ENCODE results near the gene RBM28. TPM values are rescaled to one million over a fixed set of nuclear protein-coding genes. Genes with fewer than 3 reads are reported as not detected.

Gene RBM28
- total and polyA plus RNA-seq, 2 donors from 2014 or later: 11.5 to 35.2 TPM

GRCh38 chr7:128321044-128321422, 22.7 kb downstream of the RBM28 start:
- no peak for TF ChIP-seq CTCF (IDR thresholded peaks at IDR 0.05; ENCODE audit: borderline replicate concordance, extremely low read depth, insufficient read depth)
- Histone ChIP-seq H3K36me3 (ENCODE audit: control insufficient read depth in 2 of 3, insufficient read depth in 3 of 3, low read length in 3 of 3) (peaks cover 10 to 67% (median 48%) of the 10 kb centered on the region in 3 donors), H3K27me3 (ENCODE audit: control insufficient read depth, insufficient read depth, low read length) (no peaks in the 10 kb centered on the region), H3K9ac (ENCODE audit: low read length in 3 of 3) (no peak overlapping the region), H3K4me3 (ENCODE audit: low read length in 3 of 3) (no peak overlapping the region), H3K9me3 (ENCODE audit: control insufficient read depth in 2 of 3, insufficient read depth in 1 of 3, low read length in 3 of 3) (no peaks in the 10 kb centered on the region), H3K4me1 (ENCODE audit: control insufficient read depth in 2 of 3, insufficient read depth in 2 of 3, low read depth in 1 of 3, low read length in 3 of 3) (no peaks in the 10 kb centered on the region), H3K27ac (ENCODE audit: low read depth in 2 of 2, low read length in 2 of 2) (no peak overlapping the region)
- intact Hi-C loops (cut with DNase I): no loop called here
- DNase-seq (no peak), FAIRE-seq (no peak)

GRCh38 chr7:128318691-128319090, 25.0 kb downstream of the RBM28 start:
- H3K27ac ChIP-seq (ENCODE audit: low read depth in 2 of 2, low read length in 2 of 2): no peak overlapping the region
- intact Hi-C loops (cut with DNase I): no loop called here
- no peak for TF ChIP-seq CTCF (IDR thresholded peaks at IDR 0.05; ENCODE audit: borderline replicate concordance, extremely low read depth, insufficient read depth)
- no peaks in the 10 kb centered on the region for H3K27me3 ChIP-seq (ENCODE audit: control insufficient read depth, insufficient read depth, low read length)
- FAIRE-seq (no peak), DNase-seq (no peak)
- H3K36me3 ChIP-seq (ENCODE audit: control insufficient read depth in 2 of 3, insufficient read depth in 3 of 3, low read length in 3 of 3): peaks cover 6 to 64% (median 51%) of the 10 kb centered on the region in 3 donors
- no peak overlapping the region for H3K4me3 ChIP-seq (ENCODE audit: low read length in 3 of 3)
- no peak overlapping the region for H3K9ac ChIP-seq (ENCODE audit: low read length in 3 of 3)
- H3K9me3 ChIP-seq (ENCODE audit: control insufficient read depth in 2 of 3, insufficient read depth in 1 of 3, low read length in 3 of 3): no peaks in the 10 kb centered on the region
- H3K4me1 ChIP-seq (ENCODE audit: control insufficient read depth in 2 of 3, insufficient read depth in 2 of 3, low read depth in 1 of 3, low read length in 3 of 3): no peaks in the 10 kb centered on the region

GRCh38 chr7:128311013-128311412, 32.7 kb downstream of the RBM28 start:
- intact Hi-C loops (cut with DNase I): no loop called here
- Histone ChIP-seq H3K9ac (ENCODE audit: low read length in 3 of 3) (no peak overlapping the region), H3K27ac (ENCODE audit: low read depth in 2 of 2, low read length in 2 of 2) (no peak overlapping the region), H3K27me3 (ENCODE audit: control insufficient read depth, insufficient read depth, low read length) (no peaks in the 10 kb centered on the region), H3K4me3 (ENCODE audit: low read length in 3 of 3) (no peak overlapping the region), H3K4me1 (ENCODE audit: control insufficient read depth in 2 of 3, insufficient read depth in 2 of 3, low read depth in 1 of 3, low read length in 3 of 3) (no peaks in the 10 kb centered on the region), H3K36me3 (ENCODE audit: control insufficient read depth in 2 of 3, insufficient read depth in 3 of 3, low read length in 3 of 3) (peaks cover 4 to 73% (median 46%) of the 10 kb centered on the region in 3 donors), H3K9me3 (ENCODE audit: control insufficient read depth in 2 of 3, insufficient read depth in 1 of 3, low read length in 3 of 3) (no peaks in the 10 kb centered on the region)
- no peak for TF ChIP-seq CTCF (IDR thresholded peaks at IDR 0.05; ENCODE audit: borderline replicate concordance, extremely low read depth, insufficient read depth)
- FAIRE-seq (no peak), DNase-seq (no peak)

GRCh38 chr7:128310499-128310898, 33.2 kb downstream of the RBM28 start:
- Histone ChIP-seq H3K27me3 (ENCODE audit: control insufficient read depth, insufficient read depth, low read length) (no peaks in the 10 kb centered on the region), H3K4me1 (ENCODE audit: control insufficient read depth in 2 of 3, insufficient read depth in 2 of 3, low read depth in 1 of 3, low read length in 3 of 3) (no peaks in the 10 kb centered on the region), H3K4me3 (ENCODE audit: low read length in 3 of 3) (no peak overlapping the region), H3K27ac (ENCODE audit: low read depth in 2 of 2, low read length in 2 of 2) (no peak overlapping the region), H3K36me3 (ENCODE audit: control insufficient read depth in 2 of 3, insufficient read depth in 3 of 3, low read length in 3 of 3) (peaks cover 4 to 75% (median 48%) of the 10 kb centered on the region in 3 donors), H3K9ac (ENCODE audit: low read length in 3 of 3) (no peak overlapping the region), H3K9me3 (ENCODE audit: control insufficient read depth in 2 of 3, insufficient read depth in 1 of 3, low read length in 3 of 3) (no peaks in the 10 kb centered on the region)
- FAIRE-seq: no peak
- DNase-seq: no peak
- no peak for TF ChIP-seq CTCF (IDR thresholded peaks at IDR 0.05; ENCODE audit: borderline replicate concordance, extremely low read depth, insufficient read depth)
- intact Hi-C loops (cut with DNase I): no loop called here

Measured in kidney (tissue), 14 donors.